Measurements from ENCODE around the gene MMAB. TPM values are rescaled to one million over a fixed set of nuclear protein-coding genes. Genes with fewer than 3 reads are reported as not detected.
A peak's percentile ranks its signal among the peaks of the same experiment; 100 is the strongest.

Gene MMAB
- total RNA-seq, 1 experiment from 2014 or later = 26.6 TPM

DNA sequence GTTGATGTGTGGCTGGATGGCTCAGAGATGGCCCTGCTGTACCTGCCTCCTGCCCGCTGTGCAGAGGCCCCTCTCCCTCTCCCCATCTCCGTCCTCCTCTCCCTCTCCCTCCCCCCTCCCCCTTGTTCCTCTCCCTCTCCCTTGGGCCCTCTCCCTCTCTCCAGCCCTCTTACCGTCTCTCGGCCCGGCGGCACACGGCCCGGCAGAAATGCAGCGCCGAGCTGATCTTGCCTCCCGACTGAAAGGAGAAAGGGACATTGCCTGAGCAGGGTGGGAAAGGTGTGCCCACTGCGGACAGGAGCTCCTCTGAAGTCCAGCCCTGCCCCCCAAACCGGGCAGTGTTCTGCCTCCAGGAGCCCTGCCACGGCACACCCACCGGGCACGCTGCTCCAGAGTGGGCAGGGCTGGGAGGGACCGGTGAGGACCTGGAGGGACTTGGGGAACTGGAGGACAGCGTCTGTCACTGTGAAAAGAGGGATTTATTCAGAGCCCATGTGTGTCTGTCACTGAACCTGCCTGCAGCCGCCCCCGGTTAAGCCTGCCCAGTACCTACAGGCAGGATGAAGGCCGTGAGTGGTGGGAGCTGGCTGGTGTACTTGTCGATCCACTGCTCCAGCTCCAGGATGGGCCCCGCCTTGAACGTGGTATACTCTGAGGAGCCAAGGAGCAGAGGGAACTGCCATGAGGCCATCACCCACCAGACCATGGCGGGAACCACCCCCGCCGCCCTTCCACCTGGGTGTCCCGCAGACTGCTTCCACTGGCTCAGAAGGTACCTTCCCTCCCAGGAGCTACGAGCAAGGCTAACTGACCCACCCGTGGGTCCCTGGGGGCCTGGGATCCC lies 12.2 kb downstream of the MMAB start:
- DNase-seq (ENCODE audit: low read depth) = no peak

DNA sequence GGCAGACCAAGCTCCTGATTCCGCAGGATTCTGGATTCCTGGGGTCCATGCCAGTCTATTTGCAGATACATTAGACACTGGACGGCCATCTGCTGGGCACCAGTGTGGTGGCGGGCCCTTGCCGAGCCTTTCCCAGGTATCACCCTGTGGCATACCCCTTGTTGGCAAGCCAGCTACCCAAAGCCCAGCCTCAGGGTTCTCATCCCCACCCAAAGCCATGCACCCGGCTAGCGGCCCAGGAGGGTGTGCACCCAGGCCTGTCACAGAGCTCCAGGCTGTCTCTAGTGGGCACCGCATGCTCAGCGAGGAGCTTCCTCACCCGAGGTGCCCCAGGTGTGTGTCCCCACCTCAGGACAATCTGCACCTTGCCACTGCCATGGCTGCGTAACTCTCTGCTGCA lies 13.7 kb downstream of the MMAB start:
- no peak for DNase-seq (ENCODE audit: low read depth)

DNA sequence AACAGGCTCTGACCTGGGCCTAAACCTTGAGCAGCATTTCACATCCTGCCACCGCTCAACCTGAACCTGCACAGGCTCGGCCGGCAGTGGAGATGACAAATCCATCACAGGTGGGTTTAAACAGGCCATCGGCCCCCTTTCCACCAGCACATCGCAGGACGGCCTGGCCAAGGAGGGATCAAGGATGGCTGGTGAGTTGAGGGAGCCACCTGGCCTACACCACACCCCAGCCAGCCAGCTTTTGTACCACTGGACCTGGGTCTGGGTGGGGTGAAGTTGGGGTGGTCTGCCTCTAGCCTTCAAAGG lies 14.2 kb downstream of the MMAB start:
- DNase-seq (ENCODE audit: low read depth) = no peak

DNA sequence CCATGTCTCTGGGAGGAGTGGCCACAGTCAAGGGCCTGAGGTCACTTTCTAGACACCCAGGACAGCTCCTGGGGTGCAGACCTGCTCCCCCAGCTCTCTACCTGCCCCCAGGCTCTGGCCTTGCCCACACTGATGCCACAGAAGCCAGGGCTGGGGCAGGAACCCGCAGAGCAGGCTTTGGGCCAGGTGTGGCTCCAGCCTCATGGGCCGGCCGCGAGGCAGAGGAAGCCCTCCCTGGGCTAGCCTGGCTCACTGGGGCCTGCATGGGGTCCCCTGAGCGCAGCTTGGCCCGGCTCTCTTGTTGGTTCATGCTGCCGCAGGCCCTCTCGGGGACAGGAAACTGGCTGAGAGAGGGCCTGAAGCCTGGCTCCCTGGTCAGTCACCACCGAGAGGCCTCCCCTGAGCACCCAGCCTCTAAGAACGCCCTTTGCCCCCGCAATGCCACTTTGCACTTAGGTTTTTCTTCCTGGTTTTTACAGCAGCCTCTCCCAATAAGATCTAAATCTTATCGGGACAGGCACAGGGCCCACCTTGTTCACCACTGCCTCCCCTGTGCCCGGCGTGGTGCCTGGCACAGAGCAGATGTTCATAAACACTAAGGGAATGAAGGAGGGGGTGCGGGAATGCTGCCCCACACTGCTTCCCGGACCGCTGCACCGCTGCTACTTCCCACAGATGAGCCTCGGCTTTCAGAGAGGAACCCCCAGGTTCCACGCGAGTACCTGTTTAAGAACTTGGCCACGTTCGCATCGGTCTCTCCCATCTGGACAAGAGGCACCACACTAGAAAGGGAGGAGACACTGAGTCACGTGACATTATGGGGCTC lies 14.7 kb downstream of the MMAB start:
- no peak for DNase-seq (ENCODE audit: low read depth)

DNA sequence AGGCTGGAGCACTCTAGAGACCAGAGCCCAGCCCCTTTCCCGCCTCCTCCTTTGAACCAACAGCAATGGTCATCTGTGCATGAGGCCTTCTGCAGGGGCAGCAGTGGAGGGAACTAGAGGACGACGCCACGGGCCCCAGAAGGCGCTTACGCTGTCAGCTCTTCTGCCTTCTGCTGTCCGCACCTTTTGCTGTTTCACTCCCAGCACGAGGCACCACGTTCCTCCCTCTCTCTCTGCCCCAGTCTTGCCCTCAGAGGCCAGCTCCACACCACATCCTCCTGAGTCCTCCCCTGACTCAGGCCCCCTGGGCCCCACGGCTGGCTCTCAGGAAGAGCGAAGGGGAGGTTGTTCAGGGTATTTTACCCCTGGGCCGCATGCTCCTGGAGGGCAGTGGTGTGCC lies 15.5 kb downstream of the MMAB start:
- DNase-seq (ENCODE audit: low read depth) = no peak

DNA sequence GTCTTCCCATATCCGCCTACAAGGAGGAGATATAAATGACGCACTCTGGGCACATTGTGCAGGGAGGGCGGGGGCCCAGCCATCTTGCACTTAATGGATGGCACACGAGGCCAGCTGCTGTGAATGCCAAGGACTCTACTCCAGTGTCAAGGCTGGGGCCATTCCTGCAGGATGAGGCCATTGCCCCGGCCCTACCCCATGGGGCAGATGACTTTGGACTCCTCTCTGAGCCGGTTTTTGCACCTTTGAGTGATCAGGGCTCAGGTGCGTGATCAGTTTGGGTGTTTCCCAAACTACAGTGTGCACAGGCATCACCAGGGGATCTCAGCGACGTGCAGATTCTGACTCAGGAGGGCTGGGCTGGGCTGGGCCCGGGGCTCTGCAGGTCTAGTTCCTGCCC lies 16.1 kb downstream of the MMAB start:
- no peak for DNase-seq (ENCODE audit: low read depth)

DNA sequence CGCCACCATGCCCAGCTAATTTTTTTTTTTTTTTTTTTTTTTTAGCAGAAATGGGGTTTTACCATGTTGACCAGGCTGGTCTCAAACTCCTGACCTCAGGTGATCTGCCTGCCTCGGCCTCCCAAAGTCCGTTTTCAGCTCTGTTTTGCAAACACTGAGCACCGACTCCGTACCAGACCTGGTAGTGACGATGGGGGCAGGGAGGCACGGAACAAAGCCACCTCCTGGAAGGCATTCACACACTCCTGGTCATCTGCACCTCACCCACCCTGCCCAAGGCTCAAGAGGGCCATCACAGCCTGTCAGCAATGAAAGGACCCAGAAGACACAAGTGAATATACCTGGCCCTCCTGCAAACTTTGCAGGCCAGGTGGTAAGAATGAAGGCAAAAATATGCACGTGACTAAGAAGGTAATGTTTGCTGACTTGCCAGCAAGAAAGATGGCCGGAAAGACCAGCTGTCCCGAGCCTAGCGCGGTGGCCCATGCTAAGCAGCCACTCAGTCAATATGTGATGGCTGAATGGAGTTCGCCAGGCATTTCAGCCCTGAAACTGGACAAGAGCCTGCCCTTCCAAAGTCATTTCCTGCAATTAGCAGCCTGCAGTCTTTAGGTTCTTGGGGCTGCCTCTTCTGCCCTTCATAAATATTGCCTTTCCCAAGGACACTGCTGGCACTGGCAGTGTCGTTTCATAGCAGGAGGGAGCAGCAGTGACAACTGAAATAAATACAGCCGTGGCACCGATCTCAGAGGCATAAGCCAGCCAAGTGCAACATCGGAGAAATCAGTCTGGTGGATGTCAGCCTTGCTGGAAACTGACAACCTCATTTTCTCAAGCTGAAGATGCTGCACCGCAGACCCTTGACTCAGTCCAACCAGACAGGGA lies 17.6 kb downstream of the MMAB start:
- DNase-seq (ENCODE audit: low read depth) = no peak

DNA sequence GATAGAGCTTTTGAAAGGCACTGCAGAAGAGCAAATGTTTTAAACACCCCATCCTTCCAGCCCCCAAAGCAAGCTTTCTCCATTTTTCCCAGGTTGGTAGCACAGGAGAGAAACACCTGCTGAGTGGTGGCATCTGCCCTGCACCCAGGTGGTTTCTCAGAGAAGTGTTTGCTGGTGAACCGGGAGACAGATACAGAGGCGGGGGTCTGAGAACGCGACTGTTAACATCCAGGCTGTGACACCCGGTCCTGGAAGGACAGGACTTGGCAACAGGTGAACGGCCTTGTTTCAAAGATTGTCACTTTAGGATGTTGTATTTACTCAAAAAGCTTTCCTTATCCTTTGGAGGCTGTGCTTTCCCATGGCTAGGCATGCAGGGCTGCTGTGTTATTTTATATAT lies 18.5 kb downstream of the MMAB start:
- DNase-seq (ENCODE audit: low read depth) = no peak

DNA sequence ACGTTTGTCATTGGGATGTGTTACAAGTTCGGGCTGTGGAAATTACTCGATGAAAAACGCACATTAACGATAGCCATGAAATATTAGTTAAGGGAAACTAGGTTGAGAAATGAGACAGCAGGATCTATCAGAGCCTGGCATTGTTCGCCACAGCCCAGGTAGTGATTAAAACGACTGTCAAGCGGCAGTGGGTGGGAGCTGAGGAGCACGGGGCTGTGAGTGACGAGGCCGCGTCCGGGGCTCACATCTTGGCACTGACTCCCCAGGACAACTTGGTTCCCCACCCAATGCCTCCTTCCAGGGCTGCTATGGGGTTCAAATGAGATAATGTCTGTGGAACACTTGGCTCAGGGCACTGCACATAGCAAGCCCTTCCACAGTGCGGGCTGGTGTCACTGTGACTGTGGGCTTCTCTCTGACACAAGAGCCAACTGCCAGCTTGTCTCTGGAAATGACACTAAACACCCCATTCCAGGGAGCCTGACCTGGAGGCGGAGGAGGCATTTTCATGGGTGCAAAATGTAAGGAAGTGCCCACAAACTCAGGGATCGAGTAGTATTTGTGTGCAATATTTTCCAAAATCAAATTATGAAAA lies 19.3 kb downstream of the MMAB start:
- no peak for DNase-seq (ENCODE audit: low read depth)

DNA sequence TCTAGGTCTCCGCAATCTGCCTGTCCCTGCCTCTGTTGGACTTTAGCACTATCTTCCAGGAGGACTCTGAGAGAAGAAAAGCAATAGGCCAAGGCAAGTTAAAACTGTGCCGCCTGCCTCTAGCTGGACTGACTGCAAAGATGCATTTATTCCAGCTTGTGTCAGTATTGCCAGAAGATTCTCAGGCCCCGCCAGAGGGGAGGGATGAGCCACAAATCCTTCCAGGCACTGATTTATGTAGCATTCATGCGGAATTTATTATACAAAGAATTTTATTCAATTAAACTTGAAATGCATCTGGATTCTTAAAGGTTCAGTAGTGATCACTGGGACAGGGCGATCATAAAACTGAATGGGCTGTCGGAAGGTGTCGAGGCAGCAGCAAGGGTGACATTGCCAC lies 19.8 kb downstream of the MMAB start:
- no peak for DNase-seq (ENCODE audit: low read depth)

DNA sequence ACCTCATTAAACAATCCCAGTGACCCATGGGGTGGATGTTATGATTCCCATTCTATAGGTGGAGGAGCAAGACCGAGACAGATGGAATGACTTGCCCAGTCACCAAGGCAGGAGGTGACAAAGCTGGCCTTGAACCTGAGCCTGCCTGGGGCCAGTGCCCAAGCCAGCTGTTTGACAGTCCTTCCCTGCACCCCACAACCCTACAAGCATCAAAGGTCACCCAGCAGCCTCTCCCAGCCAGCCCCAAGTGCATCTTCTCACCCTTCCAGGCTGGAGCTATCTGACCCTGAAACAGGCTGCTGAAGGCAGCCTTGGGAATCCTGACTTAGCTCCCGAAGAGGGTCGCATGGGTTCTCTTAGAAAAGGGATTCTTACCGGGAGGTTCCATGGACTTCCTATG lies 20.3 kb downstream of the MMAB start:
- no peak for DNase-seq (ENCODE audit: low read depth)

DNA sequence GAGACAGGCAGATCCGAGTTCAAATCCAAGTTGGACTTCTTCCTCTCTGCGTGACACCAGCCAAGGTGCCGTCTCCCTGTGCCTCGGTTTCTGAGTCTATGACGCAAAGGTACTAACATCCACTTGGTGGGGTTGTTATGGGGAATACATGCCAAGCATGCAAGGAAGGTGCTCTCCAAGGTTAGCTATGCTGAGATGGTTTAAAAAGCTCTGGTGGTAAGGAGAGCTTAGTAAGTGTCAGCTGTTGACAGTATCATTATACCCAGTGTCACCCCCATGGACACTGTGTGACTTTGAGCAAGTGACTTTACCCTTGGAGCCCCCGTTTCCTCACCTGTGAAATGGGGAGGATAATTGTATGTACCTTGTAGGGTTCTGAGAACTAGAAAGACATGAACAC lies 22.2 kb downstream of the MMAB start:
- no peak for DNase-seq (ENCODE audit: low read depth)

DNA sequence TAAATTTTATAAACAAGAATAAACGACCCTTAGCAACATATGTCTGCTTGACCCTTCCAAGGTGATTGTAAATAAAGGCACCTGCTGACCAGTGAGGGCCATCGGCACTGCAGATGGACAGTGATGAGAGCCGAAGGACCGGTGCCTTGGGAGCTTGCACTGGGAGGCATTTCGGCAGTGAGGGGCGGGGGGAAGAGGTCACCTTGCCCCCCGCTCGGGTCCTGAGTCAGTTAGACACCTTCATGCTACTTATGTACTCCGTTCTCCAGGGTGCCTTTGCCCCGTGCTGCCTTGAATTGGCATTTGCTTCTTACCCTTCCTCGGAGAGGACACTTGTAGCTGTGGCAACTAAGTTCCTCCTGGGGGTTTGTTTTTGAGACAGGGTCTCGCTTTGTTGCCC lies 23.0 kb downstream of the MMAB start:
- no peak for DNase-seq (ENCODE audit: low read depth)

DNA sequence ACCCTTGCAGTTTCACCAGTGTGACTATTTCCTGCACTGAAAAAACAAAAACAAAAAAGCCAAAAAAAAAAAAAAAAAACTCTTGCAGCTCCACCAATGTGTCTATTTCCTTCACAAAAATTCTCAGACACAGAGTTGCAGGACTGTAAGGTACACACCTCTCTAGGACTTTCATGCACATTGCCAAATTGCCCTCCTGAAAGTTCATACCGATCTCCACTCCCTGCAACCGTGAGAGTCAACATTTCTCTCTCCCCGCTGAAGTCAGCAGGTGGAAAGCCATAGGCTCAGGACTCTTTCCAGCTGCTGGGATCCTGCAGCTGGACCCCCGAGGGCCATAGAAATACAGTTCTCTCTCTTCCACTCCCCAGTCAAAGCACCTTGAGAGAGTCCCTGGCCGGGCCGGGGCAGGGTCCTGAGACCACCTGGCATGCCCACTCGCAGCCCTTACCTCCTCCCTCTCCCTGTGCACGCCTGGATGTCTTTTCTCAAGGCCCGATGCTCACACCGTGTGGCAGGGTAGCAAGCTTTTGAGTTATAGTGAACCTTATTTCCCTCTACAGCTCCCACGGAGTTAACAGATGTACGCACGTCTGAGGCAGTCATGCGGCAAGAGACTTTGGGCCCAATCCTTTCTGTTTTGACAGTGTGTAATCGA lies 23.6 kb downstream of the MMAB start:
- no peak for DNase-seq (ENCODE audit: low read depth)

DNA sequence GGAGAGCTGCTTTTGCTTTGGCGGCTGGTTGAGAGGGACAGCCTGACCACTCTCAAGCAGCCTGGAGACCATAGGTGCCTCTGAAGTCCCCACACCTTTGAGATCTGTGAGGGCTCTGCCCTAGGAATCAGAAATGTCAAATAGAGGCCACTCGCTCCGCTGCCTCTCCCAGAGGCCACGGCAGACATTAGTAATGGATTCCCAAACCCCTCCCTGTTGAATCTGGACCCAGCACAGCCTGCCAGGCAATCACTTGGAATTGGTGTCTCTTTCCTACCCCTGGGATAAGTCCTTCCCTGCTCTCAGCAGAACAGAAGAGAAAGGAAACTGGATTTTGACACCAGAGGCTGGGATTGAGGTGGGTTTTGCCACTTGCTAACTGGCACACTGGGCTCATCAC lies 25.0 kb downstream of the MMAB start:
- DNase-seq (ENCODE audit: low read depth) = no peak

DNA sequence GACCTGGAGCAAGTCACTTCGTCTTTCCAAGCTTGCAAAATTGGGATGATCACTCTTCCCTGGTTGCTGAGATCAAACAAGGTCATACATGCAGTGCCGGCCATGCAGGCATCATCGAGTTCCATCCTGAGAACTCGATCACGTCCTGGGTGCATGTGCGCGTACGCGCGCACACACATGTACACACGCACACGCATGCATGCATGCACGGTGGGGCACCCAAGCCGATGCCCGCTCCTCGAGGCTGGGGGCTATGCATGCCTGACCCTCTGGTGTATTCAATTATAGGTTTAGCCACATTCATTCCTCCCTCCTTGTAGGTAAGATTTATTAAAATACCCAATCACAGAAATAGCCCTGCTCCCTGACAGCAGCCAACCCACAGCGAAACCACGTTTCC lies 26.0 kb downstream of the MMAB start:
- no peak for DNase-seq (ENCODE audit: low read depth)

DNA sequence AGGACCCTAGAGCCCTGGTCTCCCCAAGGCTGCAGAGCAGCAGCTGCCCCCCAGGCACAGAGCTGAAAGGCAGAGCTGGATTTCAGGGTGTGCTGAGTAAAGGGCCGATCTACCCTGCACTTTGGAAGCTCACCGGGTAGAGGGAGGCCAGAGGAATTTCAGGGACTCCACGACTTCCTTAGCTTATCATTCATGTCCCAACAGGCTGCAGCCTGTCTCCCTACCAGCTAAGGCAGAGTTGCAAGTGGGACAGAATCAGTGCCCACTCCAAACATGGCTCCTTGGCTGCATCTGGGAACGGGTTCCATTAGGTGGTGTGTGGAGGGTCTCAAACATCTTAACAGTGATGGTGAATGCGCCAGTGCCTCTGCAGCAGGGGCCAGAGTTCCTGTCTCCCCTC lies 27.5 kb downstream of the MMAB start:
- no peak for DNase-seq (ENCODE audit: low read depth)

DNA sequence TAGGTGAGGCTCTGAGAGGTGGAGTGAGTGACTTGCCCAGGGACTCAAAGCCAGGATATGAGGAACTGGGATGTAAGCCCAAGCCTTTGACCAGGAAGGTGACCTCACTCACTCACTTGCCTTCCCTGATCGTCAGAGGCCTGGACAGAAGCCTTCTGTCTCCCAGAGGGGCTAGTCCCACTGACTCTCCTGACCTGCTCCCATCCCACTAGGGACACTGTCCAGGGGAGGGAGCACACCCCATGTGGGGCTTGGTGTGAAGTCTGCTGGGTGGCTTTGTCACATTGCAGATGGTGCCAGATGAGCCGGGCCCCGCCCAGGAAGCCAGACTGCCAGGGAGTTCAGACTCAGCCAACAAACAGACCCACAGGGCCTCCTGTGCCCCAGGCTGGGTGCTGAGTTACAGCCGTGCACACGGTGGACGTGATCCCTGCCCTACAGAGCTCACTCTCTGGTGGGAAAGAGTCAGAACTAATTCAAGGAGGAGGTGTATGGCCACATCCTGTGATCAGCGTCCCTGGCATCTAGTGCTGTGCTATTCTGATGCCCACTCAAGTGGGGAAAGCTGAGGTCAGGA lies 28.3 kb downstream of the MMAB start:
- peak; percentile 41 for DNase-seq (ENCODE audit: low read depth)

DNA sequence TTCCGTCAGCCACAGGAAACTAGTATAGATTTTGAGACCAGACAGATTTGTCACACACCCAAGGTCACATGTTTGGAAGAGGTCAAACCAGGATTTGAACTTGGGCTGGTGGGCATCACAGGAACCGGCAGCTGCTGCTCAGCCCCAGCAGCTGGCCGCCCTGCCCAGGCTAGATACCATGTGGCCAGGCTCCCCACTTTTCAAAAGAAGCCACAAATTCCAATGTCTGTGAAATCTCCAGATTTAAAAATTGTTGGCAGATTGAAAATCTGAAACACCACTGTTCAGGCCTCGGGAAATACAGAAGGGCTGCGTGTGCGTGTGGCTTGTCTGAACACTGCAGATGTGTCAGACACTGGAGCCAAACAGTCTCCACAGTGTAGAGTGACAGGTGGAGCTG lies 30.4 kb downstream of the MMAB start:
- peak; percentile 72 for DNase-seq (ENCODE audit: low read depth)

DNA sequence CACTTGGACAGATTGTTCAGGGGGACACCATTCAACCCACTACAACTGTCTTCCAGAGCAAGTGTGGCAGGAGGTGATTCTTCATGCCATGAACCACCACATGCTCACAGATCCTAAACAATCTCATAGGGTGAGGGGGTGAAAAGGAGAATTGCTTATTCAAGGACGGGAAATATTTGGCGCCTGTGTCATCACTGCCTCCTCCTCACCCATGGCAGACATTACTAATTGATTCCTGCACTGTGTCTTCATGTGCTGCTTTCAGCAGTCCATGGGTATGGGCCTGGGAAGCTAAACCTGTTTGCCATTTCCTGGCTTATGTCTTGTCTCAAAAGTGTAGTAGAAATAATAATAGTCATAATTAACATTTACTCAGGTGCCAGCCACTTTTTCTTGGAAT lies 31.3 kb downstream of the MMAB start:
- peak; percentile 57 for DNase-seq (ENCODE audit: low read depth)

DNA sequence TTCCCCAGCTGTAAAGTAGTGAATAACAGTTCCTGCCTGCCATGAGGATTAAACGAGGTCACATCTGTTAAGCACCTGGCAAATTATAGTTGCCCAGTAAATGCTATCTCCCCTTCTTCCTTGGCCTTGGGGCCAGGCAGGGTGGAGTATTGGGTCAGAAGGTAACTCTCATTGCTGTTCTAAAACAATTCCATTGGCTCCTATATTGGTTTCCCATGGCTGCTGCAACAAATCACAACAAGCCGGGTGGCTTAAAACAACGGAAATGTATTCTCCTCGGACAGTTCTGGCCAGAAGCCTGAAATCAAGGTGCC lies 31.9 kb downstream of the MMAB start:
- peak; percentile 15 for DNase-seq (ENCODE audit: low read depth)
